Fibroblast of lung (primary cell): ENCODE measurements around the gene CRACR2A. TPM values are rescaled to one million over a fixed set of nuclear protein-coding genes. Genes with fewer than 3 reads are reported as not detected.

Experiments
- DNase-seq, 2 donors: peaks; one replicate each; pipeline versions ENCODE4 v3.0.0 to v3.0.0-alpha.2; 2010; ENCODE audit warnings: low read depth in 2 of 2
- H2AFZ ChIP-seq: 2 replicates; pipeline ENCODE4 v1.5.1; 2012; ENCODE audit warnings: low read length, control low read depth, inconsistent platforms
- H3K27ac ChIP-seq: 2 replicates; pipeline ENCODE4 v1.5.1; 2011; ENCODE audit warnings: low read length, control low read depth; ENCODE audit not compliant: insufficient read depth
- H3K27me3 ChIP-seq: 2 replicates; pipeline ENCODE4 v1.5.1; 2011; ENCODE audit warnings: mild to moderate bottlenecking, low read length; ENCODE audit not compliant: control insufficient read depth, insufficient read depth
- H3K36me3 ChIP-seq: 2 replicates; pipeline ENCODE4 v1.5.1; 2011; ENCODE audit warnings: low read length; ENCODE audit not compliant: control insufficient read depth, insufficient read depth
- H3K4me1 ChIP-seq: 2 replicates; pipeline ENCODE4 v1.5.1; 2011; ENCODE audit warnings: low read length; ENCODE audit not compliant: control insufficient read depth, insufficient read depth; ENCODE audit errors: extremely low read depth
- H3K4me2 ChIP-seq: 2 replicates; pipeline ENCODE4 v1.5.1; 2011; ENCODE audit warnings: low read length, control low read depth; ENCODE audit not compliant: insufficient read depth; ENCODE audit errors: extremely low read depth
- H3K4me3 ChIP-seq, 4 experiments: fragments of 200-600 bp in 1 of 4; sonication (generic) in 1 of 4; replicated peaks in 1 of 4; 2 replicates each; pipeline ENCODE4 v1.5.1; 2011 to 2016; ENCODE audit warnings: low read length in 4 of 4, low read depth in 3 of 4, mild to moderate bottlenecking in 3 of 4, control low read depth in 2 of 4, inconsistent platforms in 1 of 4, mixed read lengths in 1 of 4; ENCODE audit not compliant: insufficient read depth in 1 of 4; ENCODE audit errors: control extremely low read depth in 1 of 4
- H3K79me2 ChIP-seq: 2 replicates; pipeline ENCODE4 v1.5.1; 2012; ENCODE audit warnings: mild to moderate bottlenecking, low read length, inconsistent platforms; ENCODE audit not compliant: control insufficient read depth, insufficient read depth
- H3K9ac ChIP-seq: 2 replicates; pipeline ENCODE4 v1.5.1; 2011; ENCODE audit warnings: mild to moderate bottlenecking, low read length, control low read depth; ENCODE audit not compliant: insufficient read depth
- H3K9me3 ChIP-seq: 2 replicates; pipeline ENCODE4 v1.5.1; 2012; ENCODE audit warnings: low read depth, low read length; ENCODE audit not compliant: control insufficient read depth, insufficient read depth
- H4K20me1 ChIP-seq: 2 replicates; pipeline ENCODE4 v1.5.1; 2011; ENCODE audit warnings: low read length; ENCODE audit not compliant: control insufficient read depth, insufficient read depth; ENCODE audit errors: extremely low read depth
- CTCF ChIP-seq, 2 donors: IDR thresholded peaks in 1 of 2; conservative IDR thresholded peaks in 1 of 2; 1 replicate in 1 of 2; 2 replicates in 1 of 2; pipeline ENCODE4 v1.5.1; 2011 to 2012; ENCODE audit warnings: low read length in 2 of 2, control low read depth in 1 of 2, inconsistent platforms in 1 of 2, low read depth in 1 of 2, mild to moderate bottlenecking in 1 of 2
- EZH2 ChIP-seq: IDR thresholded peaks from 2 replicates; pipeline ENCODE4 v1.5.1; 2012; ENCODE audit warnings: low read length, control low read depth, mild to moderate bottlenecking; ENCODE audit errors: missing control alignments
- polyA plus RNA-seq, 2 donors: library from polyadenylated mRNA; depleted of rRNA in 1 of 2; stranded (reverse) in 1 of 2; unstranded in 1 of 2; fragments of >200 nt; gene quantifications; 2 replicates each; pipeline ENCODE4 v1.2.1, GENCODE V29; 2011 to 2012; ENCODE audit warnings: missing spikeins in 1 of 2
- total RNA-seq: library from RNA; depleted of rRNA; stranded (reverse); fragments of >200 nt; gene quantifications from 2 replicates; pipeline ENCODE4 v1.2.1, GENCODE V29; 2014

CRACR2A gene
- total and polyA plus RNA-seq, 2 donors (not counting 1 experiment from before 2014, with no cell fraction given): 5.8 to 5.9 TPM

- no peak for DNase-seq
- no peak overlapping the region for H3K27ac ChIP-seq
- H3K4me1 ChIP-seq: no peaks in the 10 kb centered on the region
- TF ChIP-seq EZH2: no peak
- TF ChIP-seq CTCF (conservative IDR thresholded peaks at IDR 0.05 in 1 of 2, IDR thresholded peaks at IDR 0.05 in 1 of 2; ENCODE audit: low read depth in 1 of 2, low read length in 2 of 2): no peak
- H3K27me3 ChIP-seq: no peaks in the 10 kb centered on the region
- no peaks in the 10 kb centered on the region for H3K79me2 ChIP-seq
- no peak overlapping the region for H3K4me2 ChIP-seq
- no peaks in the 10 kb centered on the region for H3K9me3 ChIP-seq
- H3K36me3 ChIP-seq: no peaks in the 10 kb centered on the region
- no peak overlapping the region for H2AFZ ChIP-seq
- no peaks in the 10 kb centered on the region for H4K20me1 ChIP-seq
- no peak overlapping the region for H3K4me3 ChIP-seq
- no peak overlapping the region for H3K9ac ChIP-seq
Observed at GRCh38 chr12:3647504-3647903, 105.4 kb downstream of the CRACR2A start.

GRCh38 chr12:3646561-3647241 lies 106.2 kb downstream of the CRACR2A start:
- DNase-seq: no peak
- no peak overlapping the region for H3K4me2 ChIP-seq
- H3K36me3 ChIP-seq: no peaks in the 10 kb centered on the region
- H3K4me3 ChIP-seq: no peak overlapping the region
- TF ChIP-seq CTCF (conservative IDR thresholded peaks at IDR 0.05 in 1 of 2, IDR thresholded peaks at IDR 0.05 in 1 of 2; ENCODE audit: low read depth in 1 of 2, low read length in 2 of 2): no peak
- TF ChIP-seq EZH2: no peak
- H4K20me1 ChIP-seq: no peaks in the 10 kb centered on the region
- H3K27me3 ChIP-seq: no peaks in the 10 kb centered on the region
- H3K27ac ChIP-seq: no peak overlapping the region
- H2AFZ ChIP-seq: no peak overlapping the region
- H3K4me1 ChIP-seq: peaks cover 2% of the 10 kb centered on the region
- H3K79me2 ChIP-seq: no peaks in the 10 kb centered on the region
- no peak overlapping the region for H3K9ac ChIP-seq
- no peaks in the 10 kb centered on the region for H3K9me3 ChIP-seq

- Histone ChIP-seq H3K4me1 (peaks cover 5% of the 10 kb centered on the region), H3K27me3 (no peaks in the 10 kb centered on the region), H3K79me2 (no peaks in the 10 kb centered on the region), H3K27ac (no peak overlapping the region), H3K4me2 (no peak overlapping the region), H2AFZ (no peak overlapping the region), H3K4me3 (no peak overlapping the region), H3K36me3 (no peaks in the 10 kb centered on the region), H3K9me3 (no peaks in the 10 kb centered on the region), H3K9ac (no peak overlapping the region), H4K20me1 (no peaks in the 10 kb centered on the region)
- no peak for DNase-seq
- TF ChIP-seq EZH2: no peak
Observed at GRCh38 chr12:3645091-3645490, 107.8 kb downstream of the CRACR2A start.
